NCI-H128 (cell line): ENCODE measurements around the gene STX16.

Experiments
- DNase-seq: peaks from one replicate; lab custom pipeline; 2025; ENCODE audit not compliant: unreplicated experiment; lab: John Stamatoyannopoulos, UW

STX16 gene

GRCh38 chr20:58651946-58652605 lies 993 bp downstream of the STX16 start:
- no peak for DNase-seq

GRCh38 chr20:58652606-58653294 lies 1.7 kb downstream of the STX16 start:
- DNase-seq, result no peak

- no peak for DNase-seq
Observed at GRCh38 chr20:58654337-58654736, 3.3 kb downstream of the STX16 start.

GRCh38 chr20:58655328-58656107 lies 4.4 kb downstream of the STX16 start:
- no peak for DNase-seq

- DNase-seq, result no peak
Observed at GRCh38 chr20:58656831-58657230, 5.7 kb downstream of the STX16 start.

- DNase-seq, result no peak
Observed at GRCh38 chr20:58657262-58657661, 6.2 kb downstream of the STX16 start.

GRCh38 chr20:58657986-58658385 lies 6.9 kb downstream of the STX16 start:
- no peak for DNase-seq

- DNase-seq, result no peak
Observed at GRCh38 chr20:58658760-58659159, 7.7 kb downstream of the STX16 start.

GRCh38 chr20:58659841-58660240 lies 8.8 kb downstream of the STX16 start:
- no peak for DNase-seq

GRCh38 chr20:58660855-58661597 lies 9.9 kb downstream of the STX16 start:
- DNase-seq, result no peak

- DNase-seq, result no peak
Observed at GRCh38 chr20:58661598-58662473, 10.8 kb downstream of the STX16 start.

- DNase-seq, result no peak
Observed at GRCh38 chr20:58664331-58664730, 13.2 kb downstream of the STX16 start.

GRCh38 chr20:58664883-58665282 lies 13.8 kb downstream of the STX16 start:
- no peak for DNase-seq

GRCh38 chr20:58665606-58666005 lies 14.5 kb downstream of the STX16 start:
- DNase-seq, result no peak

- DNase-seq, result no peak
Observed at GRCh38 chr20:58666702-58667101, 15.6 kb downstream of the STX16 start.

- DNase-seq, result no peak
Observed at GRCh38 chr20:58667975-58668374, 16.9 kb downstream of the STX16 start.

GRCh38 chr20:58668901-58669286 lies 17.8 kb downstream of the STX16 start:
- no peak for DNase-seq

GRCh38 chr20:58669287-58670006 lies 18.4 kb downstream of the STX16 start:
- no peak for DNase-seq

- no peak for DNase-seq
Observed at GRCh38 chr20:58670102-58670501, 19.0 kb downstream of the STX16 start.

- no peak for DNase-seq
Observed at GRCh38 chr20:58670659-58671058, 19.6 kb downstream of the STX16 start.
